NCI-H2171 (cell line): ENCODE measurements around the gene CFAP141.
"Not testable (repeated sequence)": the region's sequence is repeated elsewhere in the genome, so short reads cannot be mapped to it uniquely, and the experiment has no call there.

Source experiments
- DNase-seq: peaks from one replicate; lab custom pipeline; 2025; lab: John Stamatoyannopoulos, UW

CFAP141 gene

GRCh38 chr1:154206196-154206595 is at the start of gene CFAP141:
TSS of gene CFAP141 (minus strand) at chr1:154206333. CDS start at chr1:154206307, 26 bp downstream.
- DNase-seq: no peak

GRCh38 chr1:154253671-154254070 is 47.5 kb upstream of the CFAP141 start:
- DNase-seq: no peak

- DNase-seq: no peak
These were observed 35.7 kb upstream of the CFAP141 start for GRCh38 chr1:154241703-154242351.

GRCh38 chr1:154240294-154240833 is 34.2 kb upstream of the CFAP141 start:
- no peak for DNase-seq

GRCh38 chr1:154239491-154239890 is 33.4 kb upstream of the CFAP141 start:
- no peak for DNase-seq

GRCh38 chr1:154237880-154238506 is 31.9 kb upstream of the CFAP141 start:
- DNase-seq: no peak

- no peak for DNase-seq
These were observed 31.3 kb upstream of the CFAP141 start for GRCh38 chr1:154237435-154237834.

- DNase-seq: no peak
These were observed 30.7 kb upstream of the CFAP141 start for GRCh38 chr1:154236855-154237254.

GRCh38 chr1:154233127-154233526 is 27.0 kb upstream of the CFAP141 start:
- not testable (repeated sequence) for DNase-seq

- not testable (repeated sequence) for DNase-seq
These were observed 25.0 kb upstream of the CFAP141 start for GRCh38 chr1:154231112-154231511.

- no peak for DNase-seq
These were observed 19.2 kb upstream of the CFAP141 start for GRCh38 chr1:154225370-154225769.

- DNase-seq: no peak
These were observed 17.5 kb upstream of the CFAP141 start for GRCh38 chr1:154223621-154224020.

GRCh38 chr1:154222918-154223317 is 16.8 kb upstream of the CFAP141 start:
- no peak for DNase-seq

GRCh38 chr1:154222518-154222917 is 16.4 kb upstream of the CFAP141 start:
- no peak for DNase-seq

GRCh38 chr1:154221278-154222001 is 15.3 kb upstream of the CFAP141 start:
- no peak for DNase-seq

- DNase-seq: no peak
These were observed 14.8 kb upstream of the CFAP141 start for GRCh38 chr1:154220970-154221277.

- peak; percentile 99 for DNase-seq
These were observed 14.2 kb upstream of the CFAP141 start, which contains the start of gene UBAP2L for GRCh38 chr1:154220071-154220969. TSS of gene UBAP2L (plus strand) at chr1:154220955. CDS start at chr1:154225124, 4,169 bp downstream.

- DNase-seq: no peak
These were observed 13.4 kb upstream of the CFAP141 start for GRCh38 chr1:154219541-154219940.

GRCh38 chr1:154218545-154218944 is 12.4 kb upstream of the CFAP141 start:
- DNase-seq: no peak

- DNase-seq: no peak
These were observed 7.1 kb upstream of the CFAP141 start for GRCh38 chr1:154213274-154213673.

- DNase-seq: no peak
These were observed 6.0 kb upstream of the CFAP141 start for GRCh38 chr1:154212083-154212482.
